GM18909 (cell line): Measurements from ENCODE around the gene RBMS1.

Experiments
- ATAC-seq: cut with Tn5 transposase; IDR thresholded peaks from one replicate; pipeline ENCODE4 v1.9.1; 2021; ENCODE audit warnings: mild to moderate bottlenecking; ENCODE audit not compliant: unreplicated experiment, poor library complexity

RBMS1 gene

GRCh38 chr2:160417745-160418397 is 75.7 kb downstream of the RBMS1 start:
- ATAC-seq, result no peak

GRCh38 chr2:160415991-160416390 is 77.6 kb downstream of the RBMS1 start:
- ATAC-seq, result no peak

- no peak for ATAC-seq
These were observed 81.7 kb downstream of the RBMS1 start for GRCh38 chr2:160411955-160412354.

GRCh38 chr2:160411167-160411566 is 82.4 kb downstream of the RBMS1 start:
- ATAC-seq, result peak; percentile 41

GRCh38 chr2:160409480-160409879 is 84.1 kb downstream of the RBMS1 start:
- no peak for ATAC-seq

- no peak for ATAC-seq
These were observed 84.7 kb downstream of the RBMS1 start for GRCh38 chr2:160408959-160409291.

- no peak for ATAC-seq
These were observed 85.2 kb downstream of the RBMS1 start for GRCh38 chr2:160408173-160408958.

GRCh38 chr2:160407393-160408172 is 86.0 kb downstream of the RBMS1 start:
- ATAC-seq, result peak; percentile 69

- ATAC-seq, result peak; percentile 67
These were observed 86.8 kb downstream of the RBMS1 start for GRCh38 chr2:160406591-160407392.

GRCh38 chr2:160405077-160405867 is 88.3 kb downstream of the RBMS1 start:
- ATAC-seq, result no peak

- no peak for ATAC-seq
These were observed 90.3 kb downstream of the RBMS1 start for GRCh38 chr2:160402997-160403979.

- ATAC-seq, result no peak
These were observed 91.1 kb downstream of the RBMS1 start for GRCh38 chr2:160402501-160402900.

GRCh38 chr2:160401895-160402294 is 91.7 kb downstream of the RBMS1 start:
- peak; percentile 44 for ATAC-seq

GRCh38 chr2:160399880-160400279 is 93.7 kb downstream of the RBMS1 start:
- no peak for ATAC-seq

- ATAC-seq, result no peak
These were observed 96.1 kb downstream of the RBMS1 start for GRCh38 chr2:160397530-160397865.

GRCh38 chr2:160394153-160394552 is 99.5 kb downstream of the RBMS1 start:
- peak; percentile 100 for ATAC-seq

- ATAC-seq, result no peak
These were observed 101.4 kb downstream of the RBMS1 start for GRCh38 chr2:160392201-160392600.
